Measurements from ENCODE around the gene GPS1. TPM values are rescaled to one million over a fixed set of nuclear protein-coding genes. Genes with fewer than 3 reads are reported as not detected.

The GPS1 gene
- total and polyA plus RNA-seq, 2 experiments from 2014 or later = 136 to 242 TPM

DNA sequence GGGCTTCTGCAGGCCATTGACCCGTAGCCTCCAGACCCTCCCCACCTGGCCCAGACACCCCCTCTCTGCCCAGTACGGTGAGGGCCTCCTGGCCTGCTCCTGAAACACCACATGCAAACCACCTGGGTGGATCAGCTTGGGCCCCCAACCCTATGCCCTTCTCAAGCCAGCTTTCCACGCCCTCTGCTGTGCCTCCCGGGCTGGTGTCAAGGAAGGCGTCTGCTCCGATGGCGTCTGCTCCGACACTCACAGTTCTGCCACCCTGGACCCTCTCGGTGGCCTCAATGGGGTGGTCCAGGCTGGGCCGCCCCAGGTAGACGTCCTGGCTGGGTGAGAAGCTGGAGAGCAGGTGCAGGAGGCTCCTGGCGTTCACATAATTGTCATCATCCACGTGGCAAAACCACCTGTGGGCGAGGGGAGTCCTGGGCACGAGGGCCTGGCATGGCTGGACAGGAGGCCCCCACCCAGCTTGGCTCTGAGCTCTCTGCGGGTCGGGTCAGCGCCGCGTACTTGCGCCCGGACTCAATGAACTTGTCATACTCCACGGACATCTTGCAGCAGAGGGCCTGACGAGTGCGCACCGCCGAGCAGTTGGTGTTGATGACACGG lies 1.4 kb upstream of the GPS1 start:
- Histone ChIP-seq H3F3A (replicated peaks; ENCODE audit: low read depth) (0 out of 2 replicates have a peak, but pooled peaks cover 6% of the 10 kb centered on the region), H3K27me3 (ENCODE audit: insufficient read depth) (no peaks in the 10 kb centered on the region), H3K36me3 (ENCODE audit: insufficient read depth) (no peaks in the 10 kb centered on the region), H4K20me1 (replicated peaks; ENCODE audit: insufficient read depth) (peaks cover 8% of the 10 kb centered on the region; the same call in 1 of the 2 replicates), H3K27ac (ENCODE audit: low read depth) (no peak overlapping the region), H2AFZ (no peak overlapping the region), H3K4me1 (ENCODE audit: insufficient read depth) (no peaks in the 10 kb centered on the region), H3K9me2 (ENCODE audit: insufficient read depth) (no peaks in the 10 kb centered on the region), H3K79me2 (replicated peaks; ENCODE audit: insufficient read depth) (peaks cover 9% of the 10 kb centered on the region; the same call in 1 of the 2 replicates), H3K4me3 (peak overlapping the region; percentile 74; the same call in 1 of the 2 replicates), H3K4me2 (peak overlapping the region; percentile 89; the same call in 1 of the 2 replicates)
- Mint-ChIP-seq H3K27ac (no peak overlapping the region), H3K9me3 (no peaks in the 10 kb centered on the region), H3K27me3 (ENCODE audit: insufficient read depth, low read depth, poor library complexity) (peaks cover 13% of the 10 kb centered on the region), H3K4me3 (peak overlapping the region; percentile 86), H3K4me1 (no peaks in the 10 kb centered on the region; the same call in 2 of the 3 replicates), H3K36me3 (ENCODE audit: low read depth) (peaks cover 14% of the 10 kb centered on the region)
- DNase-seq (ENCODE audit: low spot score) = no peak
- no peak for TF ChIP-seq POLR2AphosphoS5 (IDR thresholded peaks at IDR 0.05; ENCODE audit: low read depth)
- TF ChIP-seq ZNF114 (CRISPR knock-in tag; IDR thresholded peaks at IDR 0.05) = no peak
- no peak for TF ChIP-seq EZH2phosphoT487 (IDR thresholded peaks at IDR 0.05; ENCODE audit: unreplicated experiment)
- TF ChIP-seq NANOG (IDR thresholded peaks at IDR 0.05; ENCODE audit: borderline replicate concordance) = no peak
- TF ChIP-seq CREB1 (CRISPR knock-in tag; IDR thresholded peaks at IDR 0.05; ENCODE audit: low read depth) = no peak
- TF ChIP-seq EZH2 (IDR thresholded peaks at IDR 0.05; ENCODE audit: low read depth, unreplicated experiment) = no peak
- no peak for TF ChIP-seq ZNF331 (CRISPR knock-in tag; IDR thresholded peaks at IDR 0.05; ENCODE audit: low read depth)
- TF ChIP-seq, protein P1, sequence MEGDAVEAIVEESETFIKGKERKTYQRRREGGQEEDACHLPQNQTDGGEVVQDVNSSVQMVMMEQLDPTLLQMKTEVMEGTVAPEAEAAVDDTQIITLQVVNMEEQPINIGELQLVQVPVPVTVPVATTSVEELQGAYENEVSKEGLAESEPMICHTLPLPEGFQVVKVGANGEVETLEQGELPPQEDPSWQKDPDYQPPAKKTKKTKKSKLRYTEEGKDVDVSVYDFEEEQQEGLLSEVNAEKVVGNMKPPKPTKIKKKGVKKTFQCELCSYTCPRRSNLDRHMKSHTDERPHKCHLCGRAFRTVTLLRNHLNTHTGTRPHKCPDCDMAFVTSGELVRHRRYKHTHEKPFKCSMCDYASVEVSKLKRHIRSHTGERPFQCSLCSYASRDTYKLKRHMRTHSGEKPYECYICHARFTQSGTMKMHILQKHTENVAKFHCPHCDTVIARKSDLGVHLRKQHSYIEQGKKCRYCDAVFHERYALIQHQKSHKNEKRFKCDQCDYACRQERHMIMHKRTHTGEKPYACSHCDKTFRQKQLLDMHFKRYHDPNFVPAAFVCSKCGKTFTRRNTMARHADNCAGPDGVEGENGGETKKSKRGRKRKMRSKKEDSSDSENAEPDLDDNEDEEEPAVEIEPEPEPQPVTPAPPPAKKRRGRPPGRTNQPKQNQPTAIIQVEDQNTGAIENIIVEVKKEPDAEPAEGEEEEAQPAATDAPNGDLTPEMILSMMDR (conservative IDR thresholded peaks at IDR 0.05; ENCODE audit: low read depth in 2 of 2) = no peak
- TF ChIP-seq, protein P2, sequence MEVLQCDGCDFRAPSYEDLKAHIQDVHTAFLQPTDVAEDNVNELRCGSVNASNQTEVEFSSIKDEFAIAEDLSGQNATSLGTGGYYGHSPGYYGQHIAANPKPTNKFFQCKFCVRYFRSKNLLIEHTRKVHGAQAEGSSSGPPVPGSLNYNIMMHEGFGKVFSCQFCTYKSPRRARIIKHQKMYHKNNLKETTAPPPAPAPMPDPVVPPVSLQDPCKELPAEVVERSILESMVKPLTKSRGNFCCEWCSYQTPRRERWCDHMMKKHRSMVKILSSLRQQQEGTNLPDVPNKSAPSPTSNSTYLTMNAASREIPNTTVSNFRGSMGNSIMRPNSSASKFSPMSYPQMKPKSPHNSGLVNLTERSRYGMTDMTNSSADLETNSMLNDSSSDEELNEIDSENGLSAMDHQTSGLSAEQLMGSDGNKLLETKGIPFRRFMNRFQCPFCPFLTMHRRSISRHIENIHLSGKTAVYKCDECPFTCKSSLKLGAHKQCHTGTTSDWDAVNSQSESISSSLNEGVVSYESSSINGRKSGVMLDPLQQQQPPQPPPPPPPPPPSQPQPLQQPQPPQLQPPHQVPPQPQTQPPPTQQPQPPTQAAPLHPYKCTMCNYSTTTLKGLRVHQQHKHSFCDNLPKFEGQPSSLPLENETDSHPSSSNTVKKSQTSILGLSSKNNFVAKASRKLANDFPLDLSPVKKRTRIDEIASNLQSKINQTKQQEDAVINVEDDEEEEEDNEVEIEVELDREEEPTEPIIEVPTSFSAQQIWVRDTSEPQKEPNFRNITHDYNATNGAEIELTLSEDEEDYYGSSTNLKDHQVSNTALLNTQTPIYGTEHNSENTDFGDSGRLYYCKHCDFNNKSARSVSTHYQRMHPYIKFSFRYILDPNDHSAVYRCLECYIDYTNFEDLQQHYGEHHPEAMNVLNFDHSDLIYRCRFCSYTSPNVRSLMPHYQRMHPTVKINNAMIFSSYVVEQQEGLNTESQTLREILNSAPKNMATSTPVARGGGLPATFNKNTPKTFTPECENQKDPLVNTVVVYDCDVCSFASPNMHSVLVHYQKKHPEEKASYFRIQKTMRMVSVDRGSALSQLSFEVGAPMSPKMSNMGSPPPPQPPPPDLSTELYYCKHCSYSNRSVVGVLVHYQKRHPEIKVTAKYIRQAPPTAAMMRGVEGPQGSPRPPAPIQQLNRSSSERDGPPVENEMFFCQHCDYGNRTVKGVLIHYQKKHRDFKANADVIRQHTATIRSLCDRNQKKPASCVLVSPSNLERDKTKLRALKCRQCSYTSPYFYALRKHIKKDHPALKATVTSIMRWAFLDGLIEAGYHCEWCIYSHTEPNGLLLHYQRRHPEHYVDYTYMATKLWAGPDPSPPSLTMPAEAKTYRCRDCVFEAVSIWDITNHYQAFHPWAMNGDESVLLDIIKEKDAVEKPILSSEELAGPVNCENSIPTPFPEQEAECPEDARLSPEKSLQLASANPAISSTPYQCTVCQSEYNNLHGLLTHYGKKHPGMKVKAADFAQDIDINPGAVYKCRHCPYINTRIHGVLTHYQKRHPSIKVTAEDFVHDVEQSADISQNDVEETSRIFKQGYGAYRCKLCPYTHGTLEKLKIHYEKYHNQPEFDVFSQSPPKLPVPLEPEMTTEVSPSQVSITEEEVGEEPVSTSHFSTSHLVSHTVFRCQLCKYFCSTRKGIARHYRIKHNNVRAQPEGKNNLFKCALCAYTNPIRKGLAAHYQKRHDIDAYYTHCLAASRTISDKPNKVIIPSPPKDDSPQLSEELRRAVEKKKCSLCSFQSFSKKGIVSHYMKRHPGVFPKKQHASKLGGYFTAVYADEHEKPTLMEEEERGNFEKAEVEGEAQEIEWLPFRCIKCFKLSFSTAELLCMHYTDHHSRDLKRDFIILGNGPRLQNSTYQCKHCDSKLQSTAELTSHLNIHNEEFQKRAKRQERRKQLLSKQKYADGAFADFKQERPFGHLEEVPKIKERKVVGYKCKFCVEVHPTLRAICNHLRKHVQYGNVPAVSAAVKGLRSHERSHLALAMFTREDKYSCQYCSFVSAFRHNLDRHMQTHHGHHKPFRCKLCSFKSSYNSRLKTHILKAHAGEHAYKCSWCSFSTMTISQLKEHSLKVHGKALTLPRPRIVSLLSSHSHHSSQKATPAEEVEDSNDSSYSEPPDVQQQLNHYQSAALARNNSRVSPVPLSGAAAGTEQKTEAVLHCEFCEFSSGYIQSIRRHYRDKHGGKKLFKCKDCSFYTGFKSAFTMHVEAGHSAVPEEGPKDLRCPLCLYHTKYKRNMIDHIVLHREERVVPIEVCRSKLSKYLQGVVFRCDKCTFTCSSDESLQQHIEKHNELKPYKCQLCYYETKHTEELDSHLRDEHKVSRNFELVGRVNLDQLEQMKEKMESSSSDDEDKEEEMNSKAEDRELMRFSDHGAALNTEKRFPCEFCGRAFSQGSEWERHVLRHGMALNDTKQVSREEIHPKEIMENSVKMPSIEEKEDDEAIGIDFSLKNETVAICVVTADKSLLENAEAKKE (CRISPR knock-in tag; IDR thresholded peaks at IDR 0.05) = no peak
- TF ChIP-seq, protein P3, sequence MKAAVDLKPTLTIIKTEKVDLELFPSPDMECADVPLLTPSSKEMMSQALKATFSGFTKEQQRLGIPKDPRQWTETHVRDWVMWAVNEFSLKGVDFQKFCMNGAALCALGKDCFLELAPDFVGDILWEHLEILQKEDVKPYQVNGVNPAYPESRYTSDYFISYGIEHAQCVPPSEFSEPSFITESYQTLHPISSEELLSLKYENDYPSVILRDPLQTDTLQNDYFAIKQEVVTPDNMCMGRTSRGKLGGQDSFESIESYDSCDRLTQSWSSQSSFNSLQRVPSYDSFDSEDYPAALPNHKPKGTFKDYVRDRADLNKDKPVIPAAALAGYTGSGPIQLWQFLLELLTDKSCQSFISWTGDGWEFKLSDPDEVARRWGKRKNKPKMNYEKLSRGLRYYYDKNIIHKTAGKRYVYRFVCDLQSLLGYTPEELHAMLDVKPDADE (IDR thresholded peaks at IDR 0.05) = no peak
- TF ChIP-seq, protein P4, sequence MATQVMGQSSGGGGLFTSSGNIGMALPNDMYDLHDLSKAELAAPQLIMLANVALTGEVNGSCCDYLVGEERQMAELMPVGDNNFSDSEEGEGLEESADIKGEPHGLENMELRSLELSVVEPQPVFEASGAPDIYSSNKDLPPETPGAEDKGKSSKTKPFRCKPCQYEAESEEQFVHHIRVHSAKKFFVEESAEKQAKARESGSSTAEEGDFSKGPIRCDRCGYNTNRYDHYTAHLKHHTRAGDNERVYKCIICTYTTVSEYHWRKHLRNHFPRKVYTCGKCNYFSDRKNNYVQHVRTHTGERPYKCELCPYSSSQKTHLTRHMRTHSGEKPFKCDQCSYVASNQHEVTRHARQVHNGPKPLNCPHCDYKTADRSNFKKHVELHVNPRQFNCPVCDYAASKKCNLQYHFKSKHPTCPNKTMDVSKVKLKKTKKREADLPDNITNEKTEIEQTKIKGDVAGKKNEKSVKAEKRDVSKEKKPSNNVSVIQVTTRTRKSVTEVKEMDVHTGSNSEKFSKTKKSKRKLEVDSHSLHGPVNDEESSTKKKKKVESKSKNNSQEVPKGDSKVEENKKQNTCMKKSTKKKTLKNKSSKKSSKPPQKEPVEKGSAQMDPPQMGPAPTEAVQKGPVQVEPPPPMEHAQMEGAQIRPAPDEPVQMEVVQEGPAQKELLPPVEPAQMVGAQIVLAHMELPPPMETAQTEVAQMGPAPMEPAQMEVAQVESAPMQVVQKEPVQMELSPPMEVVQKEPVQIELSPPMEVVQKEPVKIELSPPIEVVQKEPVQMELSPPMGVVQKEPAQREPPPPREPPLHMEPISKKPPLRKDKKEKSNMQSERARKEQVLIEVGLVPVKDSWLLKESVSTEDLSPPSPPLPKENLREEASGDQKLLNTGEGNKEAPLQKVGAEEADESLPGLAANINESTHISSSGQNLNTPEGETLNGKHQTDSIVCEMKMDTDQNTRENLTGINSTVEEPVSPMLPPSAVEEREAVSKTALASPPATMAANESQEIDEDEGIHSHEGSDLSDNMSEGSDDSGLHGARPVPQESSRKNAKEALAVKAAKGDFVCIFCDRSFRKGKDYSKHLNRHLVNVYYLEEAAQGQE (IDR thresholded peaks at IDR 0.05; ENCODE audit: unreplicated experiment) = no peak
- TF ChIP-seq STAT1 (IDR thresholded peaks at IDR 0.05; ENCODE audit: unreplicated experiment) = no peak
- no peak for TF ChIP-seq JUNB (IDR thresholded peaks at IDR 0.05; ENCODE audit: unreplicated experiment)
- no peak for ATAC-seq
